ENCODE results near the gene PSMB11.
"Not testable (repeated sequence)": the region's sequence is repeated elsewhere in the genome, so short reads cannot be mapped to it uniquely, and the experiment has no call there.

Gene PSMB11

GRCh38 chr14:23013749-23014054 is 28.3 kb upstream of the PSMB11 start:
- not testable (repeated sequence) for DNase-seq (ENCODE audit: low read depth)

GRCh38 chr14:23015618-23016017 is 26.4 kb upstream of the PSMB11 start:
- no peak for DNase-seq (ENCODE audit: low read depth)

- DNase-seq (ENCODE audit: low read depth): no peak
Measured at GRCh38 chr14:23017091-23017490, 24.9 kb upstream of the PSMB11 start.

GRCh38 chr14:23018107-23018506 is 23.9 kb upstream of the PSMB11 start:
- no peak for DNase-seq (ENCODE audit: low read depth)

- DNase-seq (ENCODE audit: low read depth): no peak
Measured at GRCh38 chr14:23020143-23021128, 21.6 kb upstream of the PSMB11 start.

GRCh38 chr14:23021434-23021833 is 20.6 kb upstream of the PSMB11 start:
- no peak for DNase-seq (ENCODE audit: low read depth)

GRCh38 chr14:23021889-23022442 is 20.0 kb upstream of the PSMB11 start:
- no peak for DNase-seq (ENCODE audit: low read depth)

GRCh38 chr14:23023022-23023794 is 18.8 kb upstream of the PSMB11 start:
- DNase-seq (ENCODE audit: low read depth): no peak

- DNase-seq (ENCODE audit: low read depth): no peak
Measured at GRCh38 chr14:23023795-23024152, 18.2 kb upstream of the PSMB11 start.

- no peak for DNase-seq (ENCODE audit: low read depth)
Measured at GRCh38 chr14:23024612-23025075, 17.4 kb upstream of the PSMB11 start.

GRCh38 chr14:23025151-23025814 is 16.7 kb upstream of the PSMB11 start:
- no peak for DNase-seq (ENCODE audit: low read depth)

- no peak for DNase-seq (ENCODE audit: low read depth)
Measured at GRCh38 chr14:23028799-23029198, 13.2 kb upstream of the PSMB11 start.

- DNase-seq (ENCODE audit: low read depth): no peak
Measured at GRCh38 chr14:23030936-23031335, 11.1 kb upstream of the PSMB11 start.

GRCh38 chr14:23033251-23033727 is 8.7 kb upstream of the PSMB11 start:
- DNase-seq (ENCODE audit: low read depth): no peak

GRCh38 chr14:23033801-23034497 is 8.1 kb upstream of the PSMB11 start:
- no peak for DNase-seq (ENCODE audit: low read depth)

- DNase-seq (ENCODE audit: low read depth): peak; percentile 81
Measured at GRCh38 chr14:23034498-23035302, 7.3 kb upstream of the PSMB11 start, which contains the start of gene PSMB5. TSS of gene PSMB5 (minus strand) at chr14:23034900. CDS start at chr14:23034881, 19 bp downstream.

- no peak for DNase-seq (ENCODE audit: low read depth)
Measured at GRCh38 chr14:23035303-23036144, 6.5 kb upstream of the PSMB11 start.

- DNase-seq (ENCODE audit: low read depth): no peak
Measured at GRCh38 chr14:23040100-23040499, 1.9 kb upstream of the PSMB11 start.

GRCh38 chr14:23041729-23042128 is 283 bp upstream of the PSMB11 start:
- DNase-seq (ENCODE audit: low read depth): no peak
